Astrocyte of the spinal cord (primary cell): ENCODE data around the gene TRIM65.
"Not testable (repeated sequence)": the region's sequence is repeated elsewhere in the genome, so short reads cannot be mapped to it uniquely, and the experiment has no call there.

Experiments
- DNase-seq: peaks from one replicate; pipeline ENCODE4 v3.0.0; 2011; ENCODE audit warnings: low read depth, low spot score
- H3K4me3 ChIP-seq: 2 replicates; pipeline ENCODE4 v1.5.1; 2011; ENCODE audit warnings: low read depth, mild to moderate bottlenecking, low read length, moderate library complexity
- CTCF ChIP-seq: IDR thresholded peaks from 2 replicates; pipeline ENCODE4 v1.5.1; 2012; ENCODE audit warnings: low read depth, mild to moderate bottlenecking, low read length, inconsistent platforms
- in situ Hi-C: cut with HindIII; loops from 2 replicates; pipeline ENCODE4 v1.10.0; 2017; ENCODE audit warnings: low sequenced_read_pairs

TRIM65 gene

GRCh38 chr17:75855310-75856061 lies 41.3 kb downstream of the TRIM65 start, which contains the start of gene WBP2:
Gene WBP2, minus strand, starts transcription at chr17:75855335. Its CDS starts 38 bp downstream, at chr17:75855297.
- peak; percentile 44 for TF ChIP-seq CTCF
- DNase-seq, result peak; percentile 100
- peak within 1 kb of the TSS; percentile 82 for H3K4me3 ChIP-seq
- in situ Hi-C loops, result no loop called here

- H3K4me3 ChIP-seq, result peak overlapping the region; percentile 82
- in situ Hi-C loops, result no loop called here
- no peak for TF ChIP-seq CTCF
- DNase-seq, result peak; percentile 9
Observed at GRCh38 chr17:75854881-75855309, 41.9 kb downstream of the TRIM65 start.

- in situ Hi-C loops, result no loop called here
- peak; percentile 45 for DNase-seq
Observed at GRCh38 chr17:75854101-75854748, 42.5 kb downstream of the TRIM65 start.

GRCh38 chr17:75853433-75853832 lies 43.3 kb downstream of the TRIM65 start:
- H3K4me3 ChIP-seq, result no peak overlapping the region
- no peak for TF ChIP-seq CTCF

More at GRCh38 chr17:75854101-75854748, 42.5 kb downstream of the TRIM65 start:
- no peak for TF ChIP-seq CTCF
- H3K4me3 ChIP-seq, result peak overlapping the region; percentile 82

GRCh38 chr17:75851693-75851991 lies 45.1 kb downstream of the TRIM65 start:
- H3K4me3 ChIP-seq, DNase-seq, in situ Hi-C loops: not testable (repeated sequence)

More at GRCh38 chr17:75853433-75853832, 43.3 kb downstream of the TRIM65 start:
- in situ Hi-C loops, result no loop called here
- DNase-seq, result peak; percentile 55

GRCh38 chr17:75850928-75851692 lies 45.6 kb downstream of the TRIM65 start:
- in situ Hi-C loops, result no loop called here
- peak; percentile 61 for DNase-seq

More at GRCh38 chr17:75850928-75851692, 45.6 kb downstream of the TRIM65 start:
- TF ChIP-seq CTCF, result no peak
- no peak overlapping the region for H3K4me3 ChIP-seq
